Inflammatory macrophage treated with lipopolysaccharide for 1 hour (primary cell): ENCODE data around the gene CLEC4C.

Experiments
- DNase-seq, 2 donors: peaks; one replicate each; pipeline ENCODE4 v3.0.0-alpha.2; 2020 to 2022

The CLEC4C gene

GRCh38 chr12:7719946-7720730, 27.0 kb downstream of the CLEC4C start:
- DNase-seq: peak; percentile 24 to 63

GRCh38 chr12:7716381-7716780, 30.8 kb downstream of the CLEC4C start:
- DNase-seq: peak; percentile 62 to 65

- no peak for DNase-seq
Observed at GRCh38 chr12:7712841-7713442, 34.2 kb downstream of the CLEC4C start.

GRCh38 chr12:7711133-7711532, 36.0 kb downstream of the CLEC4C start, which contains the start of gene DPPA3:
Gene DPPA3, plus strand, starts transcription at chr12:7711433. Its CDS starts 138 bp downstream, at chr12:7711571.
- no peak for DNase-seq

GRCh38 chr12:7709969-7710675, 37.1 kb downstream of the CLEC4C start:
- DNase-seq: no peak

- DNase-seq: no peak
Observed at GRCh38 chr12:7705846-7706245, 41.3 kb downstream of the CLEC4C start.

GRCh38 chr12:7695566-7696197, 51.5 kb downstream of the CLEC4C start, which contains the start of gene GDF3:
Gene GDF3, minus strand, starts transcription at chr12:7695775. Its CDS starts 47 bp downstream, at chr12:7695728.
- peak; percentile 8 to 25 for DNase-seq

GRCh38 chr12:7695237-7695560, 52.0 kb downstream of the CLEC4C start:
- no peak for DNase-seq

GRCh38 chr12:7694556-7695236, 52.5 kb downstream of the CLEC4C start:
- DNase-seq: no peak

GRCh38 chr12:7693793-7694192, 53.4 kb downstream of the CLEC4C start:
- peak; percentile 40 to 49 for DNase-seq

- no peak for DNase-seq
Observed at GRCh38 chr12:7681535-7681934, 65.6 kb downstream of the CLEC4C start.
